Measurements from ENCODE around the gene BST2. TPM values are rescaled to one million over a fixed set of nuclear protein-coding genes. Genes with fewer than 3 reads are reported as not detected.

Gene BST2
- polyA plus RNA-seq, 1 of the 3 experiments (the other 2 are of a cell fraction) = 5.7 TPM

DNA sequence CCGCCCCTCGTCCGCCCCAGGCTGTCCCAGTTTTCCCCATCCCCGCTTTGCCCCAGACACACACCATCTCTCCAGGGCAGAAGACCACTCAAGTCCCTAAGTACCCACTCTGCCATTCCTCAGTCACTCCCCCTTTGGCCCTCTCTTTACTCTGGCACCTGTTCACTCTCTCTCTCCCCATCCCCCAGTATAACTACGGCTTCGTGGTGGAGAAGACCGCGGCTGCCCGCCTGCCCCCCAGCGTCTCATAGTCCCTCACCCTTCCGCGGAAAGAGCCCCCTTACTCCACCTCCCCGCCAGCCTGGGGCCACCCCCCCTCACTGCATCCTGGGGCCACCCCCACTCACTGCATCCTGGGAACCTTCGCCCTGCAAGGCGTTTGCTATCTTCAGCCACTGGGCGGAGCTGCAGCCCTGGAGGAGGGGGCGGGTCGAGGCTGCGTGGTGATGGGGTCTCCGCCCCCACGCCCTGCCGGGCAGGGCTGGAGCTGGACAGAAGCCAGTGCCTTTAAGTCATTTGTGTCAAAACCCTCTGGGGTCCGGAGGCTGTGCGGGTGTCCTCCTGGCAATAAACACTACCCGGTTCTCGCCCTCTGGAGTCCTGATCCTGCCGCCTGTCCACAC lies 19.4 kb upstream of the BST2 start (continued):
- TF ChIP-seq TEAD4 (IDR thresholded peaks at IDR 0.05; ENCODE audit: borderline replicate concordance, insufficient read depth) (no peak), RAD21 (IDR thresholded peaks at IDR 0.05; ENCODE audit: low read length) (peak; percentile 51), SIN3A (IDR thresholded peaks at IDR 0.05; ENCODE audit: borderline replicate concordance, low read depth, low read length) (no peak), ELF1 (IDR thresholded peaks at IDR 0.05) (no peak), SMC3 (IDR thresholded peaks at IDR 0.05; ENCODE audit: low read depth, low read length) (peak; percentile 40)
- TF ChIP-seq, protein P1, sequence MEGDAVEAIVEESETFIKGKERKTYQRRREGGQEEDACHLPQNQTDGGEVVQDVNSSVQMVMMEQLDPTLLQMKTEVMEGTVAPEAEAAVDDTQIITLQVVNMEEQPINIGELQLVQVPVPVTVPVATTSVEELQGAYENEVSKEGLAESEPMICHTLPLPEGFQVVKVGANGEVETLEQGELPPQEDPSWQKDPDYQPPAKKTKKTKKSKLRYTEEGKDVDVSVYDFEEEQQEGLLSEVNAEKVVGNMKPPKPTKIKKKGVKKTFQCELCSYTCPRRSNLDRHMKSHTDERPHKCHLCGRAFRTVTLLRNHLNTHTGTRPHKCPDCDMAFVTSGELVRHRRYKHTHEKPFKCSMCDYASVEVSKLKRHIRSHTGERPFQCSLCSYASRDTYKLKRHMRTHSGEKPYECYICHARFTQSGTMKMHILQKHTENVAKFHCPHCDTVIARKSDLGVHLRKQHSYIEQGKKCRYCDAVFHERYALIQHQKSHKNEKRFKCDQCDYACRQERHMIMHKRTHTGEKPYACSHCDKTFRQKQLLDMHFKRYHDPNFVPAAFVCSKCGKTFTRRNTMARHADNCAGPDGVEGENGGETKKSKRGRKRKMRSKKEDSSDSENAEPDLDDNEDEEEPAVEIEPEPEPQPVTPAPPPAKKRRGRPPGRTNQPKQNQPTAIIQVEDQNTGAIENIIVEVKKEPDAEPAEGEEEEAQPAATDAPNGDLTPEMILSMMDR (IDR thresholded peaks at IDR 0.05) = peak; percentile 45

DNA sequence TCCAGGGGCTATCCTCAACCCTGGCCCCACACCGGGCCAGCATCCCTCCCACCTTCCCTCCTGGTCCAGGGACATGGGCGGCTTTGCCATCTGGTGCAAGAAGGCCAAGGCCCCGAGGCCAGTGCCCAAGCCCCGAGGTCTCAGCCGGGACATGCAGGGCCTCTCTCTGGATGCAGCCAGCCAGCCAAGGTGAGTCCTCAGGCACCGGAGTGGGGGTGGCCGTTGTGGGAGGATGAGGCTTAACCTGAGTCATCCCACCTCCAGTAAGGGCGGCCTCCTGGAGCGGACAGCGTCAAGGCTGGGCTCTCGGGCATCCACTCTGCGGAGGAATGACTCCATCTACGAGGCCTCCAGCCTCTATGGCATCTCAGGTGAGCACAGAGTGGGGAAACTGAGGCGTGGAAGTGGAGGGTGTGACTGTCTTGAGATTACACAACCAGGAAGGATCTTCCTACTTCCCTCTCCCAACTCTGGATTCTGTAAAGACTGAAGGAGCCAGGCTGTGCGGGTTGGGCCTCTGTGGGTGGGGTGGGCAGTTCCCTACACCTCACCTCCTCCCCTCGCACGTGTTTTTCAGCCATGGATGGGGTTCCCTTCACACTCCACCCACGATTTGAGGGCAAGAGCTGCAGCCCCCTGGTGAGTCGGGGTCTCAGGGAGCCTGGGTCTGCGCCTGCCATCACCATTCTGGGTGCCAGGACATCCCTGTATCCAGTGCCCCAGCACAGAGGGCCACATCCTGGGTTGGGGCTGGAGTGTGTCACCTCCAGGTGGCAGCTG lies 18.2 kb upstream of the BST2 start:
- 90% methylated on average over 10 of the region's 20 CpGs for WGBS (ENCODE audit: low lambda C conversion rate)
- no peak overlapping the region for H3K9ac ChIP-seq
- H3K79me2 ChIP-seq (ENCODE audit: insufficient read depth) = no peaks in the 10 kb centered on the region
- H3K27me3 ChIP-seq (ENCODE audit: insufficient read depth) = no peaks in the 10 kb centered on the region
- H3F3A ChIP-seq (replicated peaks; ENCODE audit: insufficient read depth) = peaks cover 11% of the 10 kb centered on the region
- H3K36me3 ChIP-seq (replicated peaks in 1 of 2; ENCODE audit: control insufficient read depth in 1 of 2, insufficient read depth in 2 of 2, low read length in 1 of 2) = peaks cover 3 to 7% of the 10 kb centered on the region in 2 experiments
- H3K27ac ChIP-seq (ENCODE audit: low read depth in 2 of 2, low read length in 1 of 2) = no peak overlapping the region
- DNase-seq = no peak
- H3K9me2 ChIP-seq = no peaks in the 10 kb centered on the region
- H3K4me1 ChIP-seq (ENCODE audit: control insufficient read depth in 1 of 2, insufficient read depth in 2 of 2, low read depth in 1 of 2, low read length in 1 of 2) = peaks cover 0 to 8% of the 10 kb centered on the region in 2 experiments; a peak in 1 of 4 replicates
- ChIA-PET CTCF (interaction anchor here (1.2 to 1.5 kb wide), 2 partner anchors 31 to 35 kb away, joined by 3 read pairs; no protein-coding TSS in a partner anchor), POLR2A (no interaction called here)
- TF ChIP-seq, protein P2, sequence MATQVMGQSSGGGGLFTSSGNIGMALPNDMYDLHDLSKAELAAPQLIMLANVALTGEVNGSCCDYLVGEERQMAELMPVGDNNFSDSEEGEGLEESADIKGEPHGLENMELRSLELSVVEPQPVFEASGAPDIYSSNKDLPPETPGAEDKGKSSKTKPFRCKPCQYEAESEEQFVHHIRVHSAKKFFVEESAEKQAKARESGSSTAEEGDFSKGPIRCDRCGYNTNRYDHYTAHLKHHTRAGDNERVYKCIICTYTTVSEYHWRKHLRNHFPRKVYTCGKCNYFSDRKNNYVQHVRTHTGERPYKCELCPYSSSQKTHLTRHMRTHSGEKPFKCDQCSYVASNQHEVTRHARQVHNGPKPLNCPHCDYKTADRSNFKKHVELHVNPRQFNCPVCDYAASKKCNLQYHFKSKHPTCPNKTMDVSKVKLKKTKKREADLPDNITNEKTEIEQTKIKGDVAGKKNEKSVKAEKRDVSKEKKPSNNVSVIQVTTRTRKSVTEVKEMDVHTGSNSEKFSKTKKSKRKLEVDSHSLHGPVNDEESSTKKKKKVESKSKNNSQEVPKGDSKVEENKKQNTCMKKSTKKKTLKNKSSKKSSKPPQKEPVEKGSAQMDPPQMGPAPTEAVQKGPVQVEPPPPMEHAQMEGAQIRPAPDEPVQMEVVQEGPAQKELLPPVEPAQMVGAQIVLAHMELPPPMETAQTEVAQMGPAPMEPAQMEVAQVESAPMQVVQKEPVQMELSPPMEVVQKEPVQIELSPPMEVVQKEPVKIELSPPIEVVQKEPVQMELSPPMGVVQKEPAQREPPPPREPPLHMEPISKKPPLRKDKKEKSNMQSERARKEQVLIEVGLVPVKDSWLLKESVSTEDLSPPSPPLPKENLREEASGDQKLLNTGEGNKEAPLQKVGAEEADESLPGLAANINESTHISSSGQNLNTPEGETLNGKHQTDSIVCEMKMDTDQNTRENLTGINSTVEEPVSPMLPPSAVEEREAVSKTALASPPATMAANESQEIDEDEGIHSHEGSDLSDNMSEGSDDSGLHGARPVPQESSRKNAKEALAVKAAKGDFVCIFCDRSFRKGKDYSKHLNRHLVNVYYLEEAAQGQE (IDR thresholded peaks at IDR 0.05; ENCODE audit: low read depth, low read length) = no peak
- TF ChIP-seq RXRA (IDR thresholded peaks at IDR 0.05; ENCODE audit: borderline replicate concordance, low read depth) (no peak), RFX5 (IDR thresholded peaks at IDR 0.05; ENCODE audit: low read length) (no peak), FOXJ3 (CRISPR knock-in tag; IDR thresholded peaks at IDR 0.05) (no peak), EZH2phosphoT487 (IDR thresholded peaks at IDR 0.05; ENCODE audit: borderline replicate concordance, low read depth) (no peak), EP300 (IDR thresholded peaks at IDR 0.05; ENCODE audit: borderline replicate concordance in 1 of 2, low read depth in 1 of 2, low read length in 1 of 2) (no peak), NFIC (IDR thresholded peaks at IDR 0.05; ENCODE audit: borderline replicate concordance) (no peak), POLR2AphosphoS5 (IDR thresholded peaks at IDR 0.05; ENCODE audit: low read depth, low read length) (no peak), RCOR1 (IDR thresholded peaks at IDR 0.05; ENCODE audit: low read length) (no peak), CHD2 (IDR thresholded peaks at IDR 0.05; ENCODE audit: low read length, partially characterized antibody) (no peak)
- TF ChIP-seq, protein P3, sequence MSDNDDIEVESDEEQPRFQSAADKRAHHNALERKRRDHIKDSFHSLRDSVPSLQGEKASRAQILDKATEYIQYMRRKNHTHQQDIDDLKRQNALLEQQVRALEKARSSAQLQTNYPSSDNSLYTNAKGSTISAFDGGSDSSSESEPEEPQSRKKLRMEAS (IDR thresholded peaks at IDR 0.05; ENCODE audit: low read depth) = no peak
- TF ChIP-seq, protein P4, sequence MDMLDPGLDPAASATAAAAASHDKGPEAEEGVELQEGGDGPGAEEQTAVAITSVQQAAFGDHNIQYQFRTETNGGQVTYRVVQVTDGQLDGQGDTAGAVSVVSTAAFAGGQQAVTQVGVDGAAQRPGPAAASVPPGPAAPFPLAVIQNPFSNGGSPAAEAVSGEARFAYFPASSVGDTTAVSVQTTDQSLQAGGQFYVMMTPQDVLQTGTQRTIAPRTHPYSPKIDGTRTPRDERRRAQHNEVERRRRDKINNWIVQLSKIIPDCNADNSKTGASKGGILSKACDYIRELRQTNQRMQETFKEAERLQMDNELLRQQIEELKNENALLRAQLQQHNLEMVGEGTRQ (IDR thresholded peaks at IDR 0.05; ENCODE audit: borderline replicate concordance, low read depth, low read length) = no peak
- no peaks in the 10 kb centered on the region for H3K9me3 ChIP-seq
- no peak overlapping the region for H3K4me2 ChIP-seq
- no peak overlapping the region for H2AFZ ChIP-seq (ENCODE audit: low read depth)
- no peaks in the 10 kb centered on the region for H4K20me1 ChIP-seq (ENCODE audit: insufficient read depth)
- no peak overlapping the region for H3K4me3 ChIP-seq (ENCODE audit: low read depth in 2 of 2, low read length in 1 of 2)
